GOT3 (cell line): ENCODE data around the gene BCAT1.
"Not testable (repeated sequence)": the region's sequence is repeated elsewhere in the genome, so short reads cannot be mapped to it uniquely, and the experiment has no call there.

Experiments used
- DNase-seq: peaks from one replicate; lab custom pipeline; 2025; ENCODE audit warnings: mixed read lengths; lab: John Stamatoyannopoulos, UW

The BCAT1 gene

GRCh38 chr12:24960222-24960855, 11.4 kb upstream of the BCAT1 start:
- no peak for DNase-seq

GRCh38 chr12:24956351-24956750, 7.5 kb upstream of the BCAT1 start:
- DNase-seq, result not testable (repeated sequence)

- DNase-seq, result no peak
These were observed 7.0 kb upstream of the BCAT1 start for GRCh38 chr12:24955853-24956252.

- DNase-seq, result no peak
These were observed 6.5 kb upstream of the BCAT1 start for GRCh38 chr12:24955389-24955788.

GRCh38 chr12:24954261-24954660, 5.4 kb upstream of the BCAT1 start:
- DNase-seq, result no peak

- DNase-seq, result no peak
These were observed 3.5 kb upstream of the BCAT1 start for GRCh38 chr12:24952389-24952788.

- no peak for DNase-seq
These were observed 1.4 kb upstream of the BCAT1 start for GRCh38 chr12:24950231-24950834.

GRCh38 chr12:24948420-24948756, 513 bp downstream of the BCAT1 start:
- no peak for DNase-seq

GRCh38 chr12:24947541-24948419, 1.1 kb downstream of the BCAT1 start:
- no peak for DNase-seq

GRCh38 chr12:24945845-24946244, 3.1 kb downstream of the BCAT1 start:
- DNase-seq, result no peak

GRCh38 chr12:24945039-24945438, 3.9 kb downstream of the BCAT1 start:
- no peak for DNase-seq

GRCh38 chr12:24944601-24944975, 4.3 kb downstream of the BCAT1 start:
- DNase-seq, result no peak

- no peak for DNase-seq
These were observed 4.8 kb downstream of the BCAT1 start for GRCh38 chr12:24943947-24944600.

GRCh38 chr12:24940157-24940556, 8.7 kb downstream of the BCAT1 start:
- DNase-seq, result no peak

- DNase-seq, result not testable (repeated sequence)
These were observed 9.3 kb downstream of the BCAT1 start for GRCh38 chr12:24939551-24939950.

GRCh38 chr12:24938341-24938740, 10.6 kb downstream of the BCAT1 start:
- no peak for DNase-seq

- DNase-seq, result no peak
These were observed 11.2 kb downstream of the BCAT1 start for GRCh38 chr12:24937553-24938244.

GRCh38 chr12:24933694-24934407, 15.1 kb downstream of the BCAT1 start:
- DNase-seq, result no peak

- no peak for DNase-seq
These were observed 17.1 kb downstream of the BCAT1 start for GRCh38 chr12:24931666-24932405.

GRCh38 chr12:24929953-24930352, 18.9 kb downstream of the BCAT1 start:
- DNase-seq, result no peak
